Panc1 (cell line): ENCODE data around the gene NID2. TPM values are rescaled to one million over a fixed set of nuclear protein-coding genes. Genes with fewer than 3 reads are reported as not detected.

Source experiments
- ATAC-seq: fragments of 200-7000 bp; cut with Tn5 transposase; 2 replicates; pipeline ENCODE4 v1.9.1; 2020; ENCODE audit warnings: mild to moderate bottlenecking, moderate library complexity
- BruUV-seq: library from RNA; stranded (reverse); fragments of 400-500 nt; replicated peaks from 2 replicates; lab custom pipeline; 2021; lab: Mats Ljungman, UMichigan
- CTCF ChIA-PET: fragments of 300-600 bp; sonication (Branson Sonifier 250); formaldehyde crosslinking; loops from one replicate; lab custom pipeline; 2022; ENCODE audit warnings: antibody characterized with exemption; lab: Charles Lee
- POLR2A ChIA-PET: fragments of 300-600 bp; sonication (Branson Sonifier 250); formaldehyde crosslinking; loops from one replicate; lab custom pipeline; 2022; ENCODE audit warnings: antibody characterized with exemption; lab: Charles Lee
- DNase-seq: peaks from one replicate; pipeline ENCODE4 v3.0.0-alpha.2; 2010; ENCODE audit warnings: low read depth, low spot score
- H3K27ac ChIP-seq: 2 replicates; pipeline ENCODE4 v1.5.1; 2011; ENCODE audit warnings: mild to moderate bottlenecking, low read length, inconsistent platforms
- H3K27me3 ChIP-seq: fragments of 200-500 bp; sonication (Bioruptor generic); 2 replicates; pipeline ENCODE4 v1.6.0; 2014; ENCODE audit warnings: low read length, inconsistent platforms; ENCODE audit not compliant: control insufficient read depth, insufficient read depth
- H3K36me3 ChIP-seq: fragments of 200-500 bp; sonication (Bioruptor generic); 2 replicates; pipeline ENCODE4 v1.5.1; 2014; ENCODE audit warnings: inconsistent platforms, mild to moderate bottlenecking, low read length, moderate library complexity; ENCODE audit not compliant: control insufficient read depth, insufficient read depth
- H3K4me1 ChIP-seq: 2 replicates; pipeline ENCODE4 v1.5.1; 2011; ENCODE audit warnings: inconsistent platforms, mild to moderate bottlenecking, low read length, moderate library complexity; ENCODE audit not compliant: control insufficient read depth, insufficient read depth
- H3K4me3 ChIP-seq, 2 experiments: 2 replicates each; pipeline ENCODE4 v1.5.1; 2011 to 2012; ENCODE audit warnings: low read depth in 2 of 2, low read length in 2 of 2, mild to moderate bottlenecking in 2 of 2, inconsistent platforms in 1 of 2, moderate library complexity in 1 of 2
- H3K9me3 ChIP-seq: fragments of 200-500 bp; sonication (Bioruptor generic); 2 replicates; pipeline ENCODE4 v1.5.1; 2014; ENCODE audit warnings: low read depth, mild to moderate bottlenecking, inconsistent platforms, low read length, moderate library complexity; ENCODE audit not compliant: control insufficient read depth, insufficient read depth
- CTCF ChIP-seq: fragments of 450-650 bp; IDR thresholded peaks from 2 replicates; pipeline ENCODE4 v1.5.1; 2017; ENCODE audit warnings: mild to moderate bottlenecking
- POLR2AphosphoS5 ChIP-seq: IDR thresholded peaks from 2 replicates; pipeline ENCODE4 v1.6.1; 2012; ENCODE audit warnings: mild to moderate bottlenecking, low read depth, low read length, moderate library complexity
- REST ChIP-seq, 2 experiments: IDR thresholded peaks; 2 replicates each; pipeline ENCODE4 v1.6.1; 2011 to 2012; ENCODE audit warnings: low read depth in 2 of 2, control low read depth in 1 of 2, low read length in 1 of 2, mild to moderate bottlenecking in 1 of 2, moderate library complexity in 1 of 2; ENCODE audit not compliant: insufficient read depth in 1 of 2
- SIN3A ChIP-seq: IDR thresholded peaks from 2 replicates; pipeline ENCODE4 v1.6.1; 2012; ENCODE audit warnings: low read depth, mild to moderate bottlenecking, low read length, moderate library complexity, borderline replicate concordance; ENCODE audit not compliant: insufficient read depth
- TCF7L2 ChIP-seq: IDR thresholded peaks from 2 replicates; pipeline ENCODE4 v1.6.1; 2011; ENCODE audit warnings: mild to moderate bottlenecking, low read depth, low read length, inconsistent platforms
- in situ Hi-C: cut with HindIII; loops from 2 replicates; pipeline ENCODE4 v1.10.0; 2016; ENCODE audit warnings: low sequenced_read_pairs, low pct_unique_long_range_greater_than_20kb
- intact Hi-C: fragments of 100-400 bp; cut with micrococcal nuclease; formaldehyde crosslinking; loops from one replicate; pipeline ENCODE4 v1.10.0; 2022; ENCODE audit not compliant: unreplicated experiment
- total RNA-seq: library from RNA; stranded (reverse); gene quantifications from one replicate; pipeline ENCODE4 v1.2.1, GENCODE V29; 2021; ENCODE audit not compliant: unreplicated experiment

NID2 gene
- total RNA-seq, 1 experiment from 2014 or later, result 0.36 TPM

- ATAC-seq, result no peak
- Histone ChIP-seq H3K27ac (no peak overlapping the region), H3K4me1 (no peaks in the 10 kb centered on the region), H3K36me3 (no peaks in the 10 kb centered on the region), H3K27me3 (no peaks in the 10 kb centered on the region), H3K4me3 (no peak overlapping the region), H3K9me3 (no peaks in the 10 kb centered on the region)
- TF ChIP-seq TCF7L2 (no peak), POLR2AphosphoS5 (no peak), SIN3A (no peak), REST (IDR thresholded peaks at IDR 0.05; ENCODE audit: insufficient read depth in 1 of 2, low read depth in 2 of 2, low read length in 1 of 2) (no peak), CTCF (no peak)
- BruUV-seq, result no TSS peak
- POLR2A ChIA-PET, result no interaction called here
- intact Hi-C loops (no loop called here), in situ Hi-C loops (no loop called here)
- DNase-seq, result no peak
- CTCF ChIA-PET, result no interaction called here
These were observed 20.1 kb downstream of the NID2 start for GRCh38 chr14:52048641-52049204.

DNA sequence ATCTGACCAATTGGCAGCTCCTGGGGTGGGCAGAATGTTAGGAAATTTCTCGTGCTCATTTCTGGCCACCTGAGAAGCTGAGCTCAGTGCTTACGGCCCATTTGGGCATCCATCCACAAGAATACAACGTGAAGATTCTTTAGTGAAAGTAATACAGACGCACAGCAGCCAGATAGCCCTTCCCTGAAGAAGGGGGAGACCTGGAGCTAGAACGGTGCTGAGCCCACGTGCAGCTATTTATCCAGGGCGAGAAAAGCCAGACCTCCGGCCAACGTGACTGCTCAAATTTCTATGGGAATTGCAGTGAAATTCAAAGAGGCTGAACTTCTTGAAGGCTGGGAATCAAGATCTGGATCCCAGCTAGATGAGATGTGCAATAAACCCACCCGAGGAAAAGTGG, 20.7 kb downstream of the NID2 start:
- ATAC-seq (no peak), DNase-seq (no peak)
- ChIA-PET POLR2A (no interaction called here), CTCF (no interaction called here)
- no TSS peak for BruUV-seq
- in situ Hi-C loops, result no loop called here
- TF ChIP-seq POLR2AphosphoS5 (no peak), TCF7L2 (no peak), SIN3A (no peak), REST (IDR thresholded peaks at IDR 0.05; ENCODE audit: insufficient read depth in 1 of 2, low read depth in 2 of 2, low read length in 1 of 2) (no peak), CTCF (no peak)
- Histone ChIP-seq H3K4me3 (no peak overlapping the region), H3K27me3 (no peaks in the 10 kb centered on the region), H3K36me3 (no peaks in the 10 kb centered on the region), H3K9me3 (no peaks in the 10 kb centered on the region), H3K27ac (no peak overlapping the region), H3K4me1 (no peaks in the 10 kb centered on the region)
- intact Hi-C loops, result no loop called here
